K562 treated with DMSO at 1 percent for 12 hours (cell line): ENCODE measurements around the gene NBPF26. TPM values are rescaled to one million over a fixed set of nuclear protein-coding genes. Genes with fewer than 3 reads are reported as not detected.

Source experiments
- total RNA-seq: library from RNA; unstranded; fragments of 300-600 nt; gene quantifications from 2 replicates; pipeline ENCODE4 v1.2.3, GENCODE V29; 2022; ENCODE audit not compliant: insufficient read depth

NBPF26 gene
- 2.0 and 5.4 TPM in 2 replicates for total RNA-seq

GRCh38 chr1:120723715-120724402, at the start of gene NBPF26:
NBPF26 (plus strand) TSS chr1:120723945.

Other genes starting within 250 kb of the NBPF26 start
- gene PPIAL4A, start 165.8 kb downstream of the NBPF26 start, total RNA-seq, result not detected in 2 replicates